ENCODE data around the gene DLD. TPM values are rescaled to one million over a fixed set of nuclear protein-coding genes. Genes with fewer than 3 reads are reported as not detected.

Gene DLD
- total RNA-seq, 1 donor from 2014 or later, result 186 TPM

GRCh38 chr7:107937531-107937930 lies 46.5 kb downstream of the DLD start:
- no peak for DNase-seq (ENCODE audit: low spot score)
- Mint-ChIP-seq H3K4me1 (peaks cover 35% of the 10 kb centered on the region), H3K9me3 (no peaks in the 10 kb centered on the region), H3K27ac (no peak overlapping the region), H3K4me3 (no peak overlapping the region), H3K36me3 (peaks cover 29% of the 10 kb centered on the region), H3K27me3 (ENCODE audit: insufficient read depth, low read depth) (no peaks in the 10 kb centered on the region)
- no peak overlapping the region for H3K9ac ChIP-seq
- H3K27me3 ChIP-seq, result no peaks in the 10 kb centered on the region
- no peaks in the 10 kb centered on the region for H3K9me3 ChIP-seq (ENCODE audit: low read depth)
- peaks cover 39% of the 10 kb centered on the region for H3K4me1 ChIP-seq
- H3K4me3 ChIP-seq, result no peak overlapping the region
- H3K36me3 ChIP-seq, result peaks cover 3% of the 10 kb centered on the region
- H3K79me2 ChIP-seq (ENCODE audit: low read depth), result no peaks in the 10 kb centered on the region
- no peak overlapping the region for H2AFZ ChIP-seq (replicated peaks)
- peaks cover 33% of the 10 kb centered on the region for H3F3A ChIP-seq (ENCODE audit: low read depth)
- H4K20me1 ChIP-seq (ENCODE audit: low read depth), result peaks cover 13% of the 10 kb centered on the region
- H3K27ac ChIP-seq, result peak overlapping the region; percentile 13
- peak overlapping the region; percentile 7 for H3K4me2 ChIP-seq
- no peak for TF ChIP-seq EZH2phosphoT487 (IDR thresholded peaks at IDR 0.05)
- TF ChIP-seq EZH2 (IDR thresholded peaks at IDR 0.05), result no peak
- no peak for TF ChIP-seq CTCF (IDR thresholded peaks at IDR 0.05)

GRCh38 chr7:107938456-107939250 lies 47.7 kb downstream of the DLD start:
- no peak overlapping the region for H2AFZ ChIP-seq (replicated peaks)
- no peak overlapping the region for H3K9ac ChIP-seq
- Mint-ChIP-seq H3K9me3 (no peaks in the 10 kb centered on the region), H3K36me3 (peaks cover 27% of the 10 kb centered on the region), H3K27me3 (ENCODE audit: insufficient read depth, low read depth) (no peaks in the 10 kb centered on the region), H3K4me1 (peaks cover 26% of the 10 kb centered on the region), H3K27ac (no peak overlapping the region), H3K4me3 (no peak overlapping the region)
- no peak for DNase-seq (ENCODE audit: low spot score)
- peaks cover 28% of the 10 kb centered on the region for H3K4me1 ChIP-seq
- peaks cover 9% of the 10 kb centered on the region for H3K36me3 ChIP-seq
- no peak for TF ChIP-seq EZH2 (IDR thresholded peaks at IDR 0.05)
- TF ChIP-seq CTCF (IDR thresholded peaks at IDR 0.05), result no peak
- TF ChIP-seq EZH2phosphoT487 (IDR thresholded peaks at IDR 0.05), result no peak
- no peak overlapping the region for H3K27ac ChIP-seq
- no peaks in the 10 kb centered on the region for H3K9me3 ChIP-seq (ENCODE audit: low read depth)
- no peaks in the 10 kb centered on the region for H3K27me3 ChIP-seq
- no peak overlapping the region for H3K4me3 ChIP-seq
- H3K79me2 ChIP-seq (ENCODE audit: low read depth), result no peaks in the 10 kb centered on the region
- peaks cover 6% of the 10 kb centered on the region for H4K20me1 ChIP-seq (ENCODE audit: low read depth)
- peaks cover 22% of the 10 kb centered on the region for H3F3A ChIP-seq (ENCODE audit: low read depth)
- H3K4me2 ChIP-seq, result no peak overlapping the region

GRCh38 chr7:107939573-107940489 lies 48.8 kb downstream of the DLD start:
- DNase-seq (ENCODE audit: low spot score), result no peak
- TF ChIP-seq CTCF (IDR thresholded peaks at IDR 0.05), result no peak
- no peak for TF ChIP-seq EZH2 (IDR thresholded peaks at IDR 0.05)
- no peak for TF ChIP-seq EZH2phosphoT487 (IDR thresholded peaks at IDR 0.05)
- no peak overlapping the region for H3K27ac Mint-ChIP-seq
- Histone ChIP-seq H3K9ac (no peak overlapping the region), H3K9me3 (ENCODE audit: low read depth) (no peaks in the 10 kb centered on the region), H2AFZ (replicated peaks) (no peak overlapping the region), H4K20me1 (ENCODE audit: low read depth) (no peaks in the 10 kb centered on the region), H3K27me3 (no peaks in the 10 kb centered on the region), H3K36me3 (peaks cover 9% of the 10 kb centered on the region), H3K4me1 (peaks cover 21% of the 10 kb centered on the region), H3K79me2 (ENCODE audit: low read depth) (no peaks in the 10 kb centered on the region), H3F3A (ENCODE audit: low read depth) (peaks cover 11% of the 10 kb centered on the region), H3K4me2 (no peak overlapping the region), H3K27ac (no peak overlapping the region), H3K4me3 (no peak overlapping the region)
- H3K9me3 Mint-ChIP-seq, result no peaks in the 10 kb centered on the region
- H3K4me3 Mint-ChIP-seq, result no peak overlapping the region
- H3K4me1 Mint-ChIP-seq, result peaks cover 21% of the 10 kb centered on the region
- no peaks in the 10 kb centered on the region for H3K27me3 Mint-ChIP-seq (ENCODE audit: insufficient read depth, low read depth)
- peaks cover 29% of the 10 kb centered on the region for H3K36me3 Mint-ChIP-seq
